Measurements from ENCODE around the gene TANK. TPM values are rescaled to one million over a fixed set of nuclear protein-coding genes. Genes with fewer than 3 reads are reported as not detected.

TANK gene
- total RNA-seq, 1 experiment from 2014 or later, result 52.5 TPM

GRCh38 chr2:161165266-161165665, 5.0 kb downstream of the TANK start:
- no peak for TF ChIP-seq EZH2phosphoT487 (IDR thresholded peaks at IDR 0.05; ENCODE audit: borderline replicate concordance)
- TF ChIP-seq CEBPB (IDR thresholded peaks at IDR 0.05; ENCODE audit: low read depth), result no peak
- TF ChIP-seq ATF3 (IDR thresholded peaks at IDR 0.05), result no peak
- no peak for TF ChIP-seq ZFX (IDR thresholded peaks at IDR 0.05)
- TF ChIP-seq FOSL1 (IDR thresholded peaks at IDR 0.05; ENCODE audit: low read depth), result no peak
- TF ChIP-seq EGR1 (IDR thresholded peaks at IDR 0.05; ENCODE audit: low read depth), result no peak
- ATAC-seq (no peak), DNase-seq (ENCODE audit: low read depth, low spot score) (no peak)
- Histone ChIP-seq H3K9me2 (ENCODE audit: insufficient read depth) (no peaks in the 10 kb centered on the region), H3K79me2 (ENCODE audit: insufficient read depth, low read length) (peaks cover 98% of the 10 kb centered on the region), H3K27me3 (ENCODE audit: insufficient read depth, low read length) (no peaks in the 10 kb centered on the region), H3K4me1 (ENCODE audit: control insufficient read depth in 1 of 2, insufficient read depth in 2 of 2, low read length in 2 of 2) (peaks cover 68 to 70% of the 10 kb centered on the region in 2 experiments), H3K4me3 (replicated peaks in 1 of 2; ENCODE audit: low read depth in 1 of 2, low read length in 2 of 2) (no peak overlapping the region), H3K4me2 (ENCODE audit: low read length) (peak overlapping the region; percentile 23), H3K9ac (ENCODE audit: low read length) (no peak overlapping the region), H4K20me1 (ENCODE audit: insufficient read depth) (no peaks in the 10 kb centered on the region), H3K36me3 (ENCODE audit: control insufficient read depth in 1 of 2, insufficient read depth in 2 of 2, low read length in 2 of 2) (peaks cover 14 to 15% of the 10 kb centered on the region in 2 experiments; a peak in 3 of 4 replicates), H3K27ac (ENCODE audit: low read depth, low read length) (peak overlapping the region; percentile 16; the same call in 1 of the 2 replicates), H2AFZ (ENCODE audit: low read depth, low read length, poor library complexity, severe bottlenecking) (no peak overlapping the region), H3K9me3 (ENCODE audit: control insufficient read depth in 1 of 2, insufficient read depth in 1 of 2, low read depth in 1 of 2, low read length in 2 of 2) (no peaks in the 10 kb centered on the region)
- CTCF ChIA-PET, result no interaction called here
- intact Hi-C loops (cut with micrococcal nuclease), result no loop called here
- no TSS peak for BruUV-seq (replicated peaks)
- POLR2A ChIA-PET, result no interaction called here
- RAD21 ChIA-PET (ENCODE audit: low non-redundant PET in 1 of 2, low total read pairs in 2 of 2, uncharacterized antibody in 2 of 2, unreplicated experiment in 2 of 2), result no interaction called here

- no peak for ATAC-seq
- peaks cover 98% of the 10 kb centered on the region for H3K79me2 ChIP-seq (ENCODE audit: insufficient read depth, low read length)
- RAD21 ChIA-PET (ENCODE audit: low non-redundant PET in 1 of 2, low total read pairs in 2 of 2, uncharacterized antibody in 2 of 2, unreplicated experiment in 2 of 2), result no interaction called here
- H3K9me3 ChIP-seq (ENCODE audit: control insufficient read depth in 1 of 2, insufficient read depth in 1 of 2, low read depth in 1 of 2, low read length in 2 of 2), result no peaks in the 10 kb centered on the region
- no peak for TF ChIP-seq POLR2AphosphoS5 (IDR thresholded peaks at IDR 0.05; ENCODE audit: low read depth, low read length)
- no peak for TF ChIP-seq ZFX (IDR thresholded peaks at IDR 0.05)
- no peak for TF ChIP-seq FOSL1 (IDR thresholded peaks at IDR 0.05; ENCODE audit: low read depth)
- TF ChIP-seq EGR1 (IDR thresholded peaks at IDR 0.05; ENCODE audit: low read depth), result no peak
- no peak for TF ChIP-seq ZNF274 (IDR thresholded peaks at IDR 0.05; ENCODE audit: low read depth, low read length)
- no peak for TF ChIP-seq SRF (IDR thresholded peaks at IDR 0.05; ENCODE audit: low read depth)
- no peak for TF ChIP-seq POLR2A (IDR thresholded peaks at IDR 0.05; ENCODE audit: borderline replicate concordance, extremely low read depth, insufficient read depth, insufficient read length)
- TF ChIP-seq SP1 (IDR thresholded peaks at IDR 0.05; ENCODE audit: low read depth), result no peak
- no peak for TF ChIP-seq RAD21 (IDR thresholded peaks at IDR 0.05; ENCODE audit: low read depth)
- no peak for TF ChIP-seq ZBTB33 (IDR thresholded peaks at IDR 0.05; ENCODE audit: extremely low read depth, insufficient replicate concordance, low read length)
- TF ChIP-seq SIN3A (IDR thresholded peaks at IDR 0.05; ENCODE audit: low read depth), result no peak
- no peak for TF ChIP-seq EZH2phosphoT487 (IDR thresholded peaks at IDR 0.05; ENCODE audit: borderline replicate concordance)
- no peak for TF ChIP-seq CEBPB (IDR thresholded peaks at IDR 0.05; ENCODE audit: low read depth)
- H3K4me3 ChIP-seq (replicated peaks in 1 of 2; ENCODE audit: low read depth in 1 of 2, low read length in 2 of 2), result no peak overlapping the region
- no peak overlapping the region for H3K9ac ChIP-seq (ENCODE audit: low read length)
- POLR2A ChIA-PET, result no interaction called here
- H2AFZ ChIP-seq (ENCODE audit: low read depth, low read length, poor library complexity, severe bottlenecking), result no peak overlapping the region
- peaks cover 73 to 76% of the 10 kb centered on the region in 2 experiments for H3K4me1 ChIP-seq (ENCODE audit: control insufficient read depth in 1 of 2, insufficient read depth in 2 of 2, low read length in 2 of 2)
- H3K27ac ChIP-seq (ENCODE audit: low read depth, low read length), result peak overlapping the region; percentile 61; the same call in 1 of the 2 replicates
- H3K9me2 ChIP-seq (ENCODE audit: insufficient read depth), result no peaks in the 10 kb centered on the region
- H4K20me1 ChIP-seq (ENCODE audit: insufficient read depth), result no peaks in the 10 kb centered on the region
- H3K36me3 ChIP-seq (ENCODE audit: control insufficient read depth in 1 of 2, insufficient read depth in 2 of 2, low read length in 2 of 2), result peaks cover 14 to 15% of the 10 kb centered on the region in 2 experiments; a peak in 3 of 4 replicates
- intact Hi-C loops (cut with micrococcal nuclease), result no loop called here
- peak overlapping the region; percentile 66 for H3K4me2 ChIP-seq (ENCODE audit: low read length)
- CTCF ChIA-PET, result interaction anchor here (1.1 kb wide), 1 partner anchor 108 kb away, joined by 3 read pairs; no protein-coding TSS in a partner anchor
- DNase-seq (ENCODE audit: low read depth, low spot score), result no peak
- BruUV-seq (replicated peaks), result no TSS peak
- no peaks in the 10 kb centered on the region for H3K27me3 ChIP-seq (ENCODE audit: insufficient read depth, low read length)
These were observed 5.6 kb downstream of the TANK start for GRCh38 chr2:161165811-161166210.

All from HCT116 (cell line).